Stomach (tissue), 9 donors: ENCODE data around the gene TC2N. TPM values are rescaled to one million over a fixed set of nuclear protein-coding genes. Genes with fewer than 3 reads are reported as not detected.

Experiments
- DNase-seq, 2 donors: peaks; one replicate each; pipeline versions ENCODE4 v3.0.0 to v3.0.0-alpha.2; 2013 to 2019
- H3K27ac ChIP-seq, 5 donors: fragments of 200-600 bp in 4 of 5; sonication (generic) in 4 of 5; one replicate each; pipeline ENCODE4 v1.5.1; 2013 to 2019; ENCODE audit warnings: mild to moderate bottlenecking in 1 of 5, moderate library complexity in 1 of 5
- H3K27me3 ChIP-seq, 3 donors: fragments of 200-600 bp; sonication (generic); one replicate each; pipeline ENCODE4 v1.5.1; 2017 to 2019; ENCODE audit warnings: mixed run types in 1 of 3
- H3K36me3 ChIP-seq, 4 donors: fragments of 200-600 bp; sonication (generic); 1 replicate in 3 of 4; 2 replicates in 1 of 4; pipeline ENCODE4 v1.5.1; 2016 to 2019
- H3K4me1 ChIP-seq, 4 donors: fragments of 200-600 bp; sonication (generic); one replicate each; pipeline ENCODE4 v1.5.1; 2016 to 2019
- H3K4me3 ChIP-seq, 4 donors: fragments of 200-600 bp; sonication (generic) in 3 of 4; one replicate each; pipeline ENCODE4 v1.5.1; 2016 to 2019; ENCODE audit warnings: mild to moderate bottlenecking in 1 of 4
- H3K9me3 ChIP-seq, 4 donors: fragments of 200-600 bp; sonication (generic); one replicate each; pipeline ENCODE4 v1.5.1; 2016 to 2019
- EP300 ChIP-seq: sonication (generic); formaldehyde crosslinking; IDR thresholded peaks from one replicate; pipeline ENCODE4 v1.6.1; 2017; ENCODE audit warnings: antibody characterized with exemption
- POLR2A ChIP-seq, 4 donors: fragments of 450-650 bp; IDR thresholded peaks; one replicate each; pipeline ENCODE4 v1.6.1; 2016; ENCODE audit warnings: antibody characterized with exemption in 4 of 4, control low read depth in 2 of 4, mild to moderate bottlenecking in 1 of 4, moderate library complexity in 1 of 4
- POLR2AphosphoS5 ChIP-seq, 3 donors: sonication (generic); formaldehyde crosslinking; IDR thresholded peaks; one replicate each; pipeline ENCODE4 v1.6.1; 2016; ENCODE audit warnings: antibody characterized with exemption in 3 of 3
- WGBS, 5 donors: extraction: QIAGEN DNeasy Blood & Tissue Kit in 3 of 5; methylation state at CpG; one replicate each; pipeline versions ENCODE4 v1.1.5 to v1.1.7; 2013 to 2018; 5-methylcytosine and 5-hydroxymethylcytosine counted together
- intact Hi-C: fragments of 100-400 bp; cut with DNase I; formaldehyde crosslinking; loops from one replicate; pipeline ENCODE4 v1.15.1; 2023; ENCODE audit warnings: low total_unique reads
- polyA plus RNA-seq, 3 donors: library from polyadenylated mRNA; stranded (reverse); fragments of 200-250 nt; gene quantifications; one replicate each; pipeline ENCODE4 v1.2.3, GENCODE V29; 2013
- total RNA-seq, 5 donors: library from RNA; depleted of rRNA; stranded (reverse); fragments of >200 nt; gene quantifications; one replicate each; pipeline versions ENCODE4 v1.1.0 to v1.2.3, GENCODE V29; 2014 to 2016
- TF ChIP-seq, protein P1 (sequence below), 7 experiments: fragments of 450-650 bp in 4 of 7; fragments of 200-600 bp in 3 of 7; sonication (generic) in 3 of 7; IDR thresholded peaks; one replicate each; pipeline ENCODE4 v1.5.1; 2016 to 2019; ENCODE audit warnings: antibody characterized with exemption in 7 of 7, control low read depth in 2 of 7, mild to moderate bottlenecking in 1 of 7
- donor health status: healthy with polysubstance abuse.
- donor health status: Bipolar disorder and iron deficiency.
- donor health status: healthy.

TC2N gene
- total and polyA plus RNA-seq, 8 donors = 15.6 to 162 (median 70.1) TPM

DNA sequence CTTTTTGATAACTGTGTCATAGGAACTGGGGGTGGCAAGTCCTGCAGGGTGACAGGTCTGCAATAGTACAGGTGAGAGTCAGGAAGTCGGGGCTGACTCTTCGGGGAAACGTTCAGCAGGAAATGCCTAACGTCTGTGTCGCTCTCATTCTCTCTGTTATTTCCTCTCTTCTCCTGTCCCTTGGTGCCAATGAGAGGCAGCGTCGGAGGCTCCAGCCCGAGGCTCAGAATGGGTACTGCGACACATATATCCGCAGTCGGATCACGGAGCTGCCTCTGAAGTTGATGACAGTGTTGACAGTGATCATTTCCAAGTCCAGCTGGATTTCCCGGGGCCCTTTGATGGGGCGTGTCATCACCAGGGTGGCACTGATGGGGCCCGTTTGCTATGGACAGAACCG lies 2.7 kb upstream of the TC2N start:
- H3K27ac ChIP-seq = peak overlapping the region; percentile 37 to 93 (median 71)
- no peaks in the 10 kb centered on the region for H3K27me3 ChIP-seq
- H3K36me3 ChIP-seq = peaks cover 0 to 46% (median 31%) of the 10 kb centered on the region in 4 donors
- TF ChIP-seq EP300 (no peak), POLR2AphosphoS5 (IDR thresholded peaks at IDR 0.05) (peak in 1 of 3 donors; percentile 20), POLR2A (IDR thresholded peaks at IDR 0.05) (no peak)
- TF ChIP-seq, protein P1, sequence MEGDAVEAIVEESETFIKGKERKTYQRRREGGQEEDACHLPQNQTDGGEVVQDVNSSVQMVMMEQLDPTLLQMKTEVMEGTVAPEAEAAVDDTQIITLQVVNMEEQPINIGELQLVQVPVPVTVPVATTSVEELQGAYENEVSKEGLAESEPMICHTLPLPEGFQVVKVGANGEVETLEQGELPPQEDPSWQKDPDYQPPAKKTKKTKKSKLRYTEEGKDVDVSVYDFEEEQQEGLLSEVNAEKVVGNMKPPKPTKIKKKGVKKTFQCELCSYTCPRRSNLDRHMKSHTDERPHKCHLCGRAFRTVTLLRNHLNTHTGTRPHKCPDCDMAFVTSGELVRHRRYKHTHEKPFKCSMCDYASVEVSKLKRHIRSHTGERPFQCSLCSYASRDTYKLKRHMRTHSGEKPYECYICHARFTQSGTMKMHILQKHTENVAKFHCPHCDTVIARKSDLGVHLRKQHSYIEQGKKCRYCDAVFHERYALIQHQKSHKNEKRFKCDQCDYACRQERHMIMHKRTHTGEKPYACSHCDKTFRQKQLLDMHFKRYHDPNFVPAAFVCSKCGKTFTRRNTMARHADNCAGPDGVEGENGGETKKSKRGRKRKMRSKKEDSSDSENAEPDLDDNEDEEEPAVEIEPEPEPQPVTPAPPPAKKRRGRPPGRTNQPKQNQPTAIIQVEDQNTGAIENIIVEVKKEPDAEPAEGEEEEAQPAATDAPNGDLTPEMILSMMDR (IDR thresholded peaks at IDR 0.05) = no peak
- H3K4me1 ChIP-seq = peaks cover 44 to 62% (median 56%) of the 10 kb centered on the region in 4 donors
- H3K9me3 ChIP-seq = peaks cover 0 to 7% (median 0%) of the 10 kb centered on the region in 4 donors
- intact Hi-C loops = no loop called here
- H3K4me3 ChIP-seq = no peak overlapping the region
- 43 to 70% (median 53%) methylated on average over 16 of the region's 16 CpGs for WGBS, 5 donors
- peak in 1 of 2 donors; percentile 68 for DNase-seq

DNA sequence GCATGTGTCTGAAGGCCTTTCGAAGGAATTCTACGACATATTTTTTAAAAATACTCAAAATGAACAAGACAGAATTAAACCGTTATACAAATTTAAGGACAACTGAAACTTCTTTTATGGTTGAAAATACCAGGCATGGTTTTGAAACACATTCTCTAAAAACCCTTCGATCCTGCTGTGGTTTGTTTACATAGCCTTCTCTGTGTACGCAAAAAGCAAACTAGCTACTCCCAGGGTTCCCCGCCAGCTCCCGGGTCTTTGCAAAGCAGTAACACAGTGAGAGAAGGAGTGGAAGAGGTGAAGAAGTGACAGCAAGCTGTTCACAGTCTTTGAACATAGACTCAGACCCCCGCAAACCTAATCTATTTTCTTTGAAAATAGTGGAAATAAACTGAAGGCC lies 2.2 kb upstream of the TC2N start:
- peak overlapping the region in 4 of 5 donors; percentile 40 to 93 (median 80) for H3K27ac ChIP-seq
- H3K36me3 ChIP-seq = peaks cover 0 to 44% (median 27%) of the 10 kb centered on the region in 4 donors
- no peak for TF ChIP-seq POLR2AphosphoS5 (IDR thresholded peaks at IDR 0.05)
- TF ChIP-seq, protein P1 (IDR thresholded peaks at IDR 0.05) = no peak
- TF ChIP-seq POLR2A (IDR thresholded peaks at IDR 0.05) = no peak
- TF ChIP-seq EP300 = no peak
- no peaks in the 10 kb centered on the region for H3K27me3 ChIP-seq
- peaks cover 0 to 7% (median 0%) of the 10 kb centered on the region in 4 donors for H3K9me3 ChIP-seq
- WGBS, 5 donors = 38 to 55% (median 46%) methylated on average over 8 of the region's 8 CpGs
- no peak for DNase-seq
- intact Hi-C loops = no loop called here
- peaks cover 42 to 58% (median 51%) of the 10 kb centered on the region in 4 donors for H3K4me1 ChIP-seq
- H3K4me3 ChIP-seq = no peak overlapping the region

DNA sequence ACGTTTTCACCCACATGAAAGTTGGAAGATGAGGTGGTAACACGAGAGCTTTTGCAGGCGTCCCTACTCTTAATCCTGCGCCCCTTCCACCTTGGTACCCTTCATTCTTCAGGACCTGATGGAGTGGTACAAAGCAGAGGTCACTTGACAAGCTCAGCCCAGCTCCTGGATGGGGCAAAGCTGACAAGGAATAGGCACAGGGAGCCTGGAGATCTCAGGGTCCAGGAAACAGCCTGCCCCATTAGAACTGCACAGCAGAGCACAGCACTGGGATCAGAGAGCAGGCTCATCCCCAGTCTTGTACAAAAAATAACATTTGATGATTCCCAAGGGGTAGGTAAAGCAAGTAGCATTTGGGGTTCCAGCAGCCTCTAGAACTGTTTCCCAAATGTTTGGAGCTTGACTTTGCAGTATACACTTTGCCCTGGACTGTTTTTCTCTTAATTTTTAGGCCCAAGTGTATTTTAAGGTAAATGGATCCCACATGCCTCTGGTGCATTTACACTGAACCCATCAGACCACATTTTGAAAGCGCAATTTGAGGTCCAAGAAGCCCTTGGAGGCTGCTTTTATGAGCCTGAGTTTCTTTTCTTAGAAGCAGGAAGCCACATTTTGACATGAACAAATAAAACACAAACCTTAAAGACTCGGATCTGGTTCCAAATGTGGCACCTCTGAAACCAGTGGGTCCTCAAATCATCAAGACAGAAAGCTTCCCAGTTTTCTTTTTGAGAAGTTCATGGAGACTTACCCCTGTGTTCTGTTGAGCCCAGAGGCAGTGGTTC lies 633 bp downstream of the TC2N start:
- peak overlapping the region in 4 of 5 donors; percentile 6 to 50 (median 32) for H3K27ac ChIP-seq
- peaks cover 0 to 34% (median 24%) of the 10 kb centered on the region in 4 donors for H3K36me3 ChIP-seq
- peaks cover 0 to 7% (median 0%) of the 10 kb centered on the region in 4 donors for H3K9me3 ChIP-seq
- 77 to 83% (median 80%) methylated on average over 6 of the region's 6 CpGs for WGBS, 5 donors
- peaks cover 13 to 29% (median 23%) of the 10 kb centered on the region in 4 donors for H3K4me1 ChIP-seq
- TF ChIP-seq, protein P1 (IDR thresholded peaks at IDR 0.05) = no peak
- TF ChIP-seq POLR2AphosphoS5 (IDR thresholded peaks at IDR 0.05) (no peak), EP300 (no peak), POLR2A (IDR thresholded peaks at IDR 0.05) (no peak)
- no peaks in the 10 kb centered on the region for H3K27me3 ChIP-seq
- intact Hi-C loops = no loop called here
- H3K4me3 ChIP-seq = peak overlapping the region in 3 of 4 donors; percentile 10 to 20 (median 16)
- no peak for DNase-seq

DNA sequence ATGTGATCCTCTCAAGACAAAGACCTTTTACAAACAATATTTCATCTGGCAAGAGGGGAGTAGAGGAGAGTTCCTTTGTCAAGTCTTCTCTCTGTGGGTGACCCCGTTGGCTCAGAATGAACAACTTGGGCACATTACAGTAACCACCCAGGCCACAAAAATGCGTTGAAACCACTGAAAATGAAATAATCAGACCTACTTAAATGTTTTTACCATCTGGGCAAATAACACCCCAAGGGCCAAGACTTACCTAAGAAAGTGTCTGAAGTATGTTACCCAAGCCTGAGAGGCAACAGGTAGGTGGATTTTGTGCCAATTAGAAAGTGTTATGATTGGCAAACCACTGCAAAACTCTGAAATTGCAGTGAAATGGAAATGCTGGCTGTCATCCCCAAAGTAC lies 1.3 kb downstream of the TC2N start:
- H3K4me1 ChIP-seq = peaks cover 8 to 24% (median 18%) of the 10 kb centered on the region in 4 donors
- peaks cover 0 to 7% (median 0%) of the 10 kb centered on the region in 4 donors for H3K9me3 ChIP-seq
- intact Hi-C loops = no loop called here
- TF ChIP-seq EP300 (no peak), POLR2AphosphoS5 (IDR thresholded peaks at IDR 0.05) (no peak), POLR2A (IDR thresholded peaks at IDR 0.05) (no peak)
- TF ChIP-seq, protein P1 (IDR thresholded peaks at IDR 0.05) = no peak
- peak overlapping the region in 3 of 4 donors; percentile 10 to 20 (median 16) for H3K4me3 ChIP-seq
- DNase-seq = no peak
- H3K27ac ChIP-seq = peak overlapping the region in 4 of 5 donors; percentile 2 to 50 (median 27)
- H3K36me3 ChIP-seq = peaks cover 0 to 34% (median 24%) of the 10 kb centered on the region in 4 donors
- WGBS, 5 donors = 57 to 72% (median 69%) methylated on average over 2 of the region's 2 CpGs
- no peaks in the 10 kb centered on the region for H3K27me3 ChIP-seq
